Hepatocyte (in vitro differentiated cells): ENCODE measurements around the gene ATP8B3.
"Not testable (repeated sequence)": the region's sequence is repeated elsewhere in the genome, so short reads cannot be mapped to it uniquely, and the experiment has no call there.

ENCODE experiments used
- EZH2 ChIP-seq: fragments of 200-600 bp; sonication (generic); IDR thresholded peaks from 2 replicates; pipeline ENCODE4 v1.6.1; 2016; ENCODE audit warnings: antibody characterized with exemption, mild to moderate bottlenecking, borderline replicate concordance
- EZH2phosphoT487 ChIP-seq: fragments of 200-600 bp; sonication (generic); IDR thresholded peaks from one replicate; pipeline ENCODE4 v1.6.1; 2018; ENCODE audit warnings: antibody characterized with exemption, mild to moderate bottlenecking, low read depth, moderate library complexity; ENCODE audit not compliant: unreplicated experiment, severe bottlenecking
- TF ChIP-seq, protein P1 (sequence below): fragments of 200-600 bp; sonication (generic); IDR thresholded peaks from 2 replicates; pipeline ENCODE4 v1.5.1; 2016; ENCODE audit warnings: antibody characterized with exemption, mild to moderate bottlenecking; ENCODE audit not compliant: poor library complexity

DNA sequence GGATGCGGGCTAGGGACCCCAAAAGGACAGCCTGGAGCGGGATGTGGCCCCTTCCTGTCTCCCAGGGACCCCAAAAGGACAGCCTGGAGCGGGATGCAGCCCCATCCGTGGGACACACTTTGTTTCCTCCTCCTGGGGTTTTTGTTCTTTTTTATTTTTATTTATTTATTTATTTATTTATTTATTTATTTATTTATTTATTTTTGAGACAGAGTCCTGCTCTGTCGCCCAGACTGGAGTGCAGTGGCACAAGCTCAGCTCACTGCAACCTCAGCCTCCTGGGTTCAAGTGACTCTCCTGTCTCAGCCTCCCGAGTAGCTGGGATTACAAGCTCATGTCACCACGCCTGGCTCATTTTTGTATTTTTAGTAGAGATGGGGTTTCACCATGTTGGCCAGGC is 14.8 kb downstream of the ATP8B3 start:
- TF ChIP-seq, protein P1, sequence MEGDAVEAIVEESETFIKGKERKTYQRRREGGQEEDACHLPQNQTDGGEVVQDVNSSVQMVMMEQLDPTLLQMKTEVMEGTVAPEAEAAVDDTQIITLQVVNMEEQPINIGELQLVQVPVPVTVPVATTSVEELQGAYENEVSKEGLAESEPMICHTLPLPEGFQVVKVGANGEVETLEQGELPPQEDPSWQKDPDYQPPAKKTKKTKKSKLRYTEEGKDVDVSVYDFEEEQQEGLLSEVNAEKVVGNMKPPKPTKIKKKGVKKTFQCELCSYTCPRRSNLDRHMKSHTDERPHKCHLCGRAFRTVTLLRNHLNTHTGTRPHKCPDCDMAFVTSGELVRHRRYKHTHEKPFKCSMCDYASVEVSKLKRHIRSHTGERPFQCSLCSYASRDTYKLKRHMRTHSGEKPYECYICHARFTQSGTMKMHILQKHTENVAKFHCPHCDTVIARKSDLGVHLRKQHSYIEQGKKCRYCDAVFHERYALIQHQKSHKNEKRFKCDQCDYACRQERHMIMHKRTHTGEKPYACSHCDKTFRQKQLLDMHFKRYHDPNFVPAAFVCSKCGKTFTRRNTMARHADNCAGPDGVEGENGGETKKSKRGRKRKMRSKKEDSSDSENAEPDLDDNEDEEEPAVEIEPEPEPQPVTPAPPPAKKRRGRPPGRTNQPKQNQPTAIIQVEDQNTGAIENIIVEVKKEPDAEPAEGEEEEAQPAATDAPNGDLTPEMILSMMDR: not testable (repeated sequence)
- not testable (repeated sequence) for TF ChIP-seq EZH2, EZH2phosphoT487
